ENCODE results near the gene KLHL1.

KLHL1 gene

GRCh38 chr13:69866555-69866954, 241.7 kb downstream of the KLHL1 start:
- DNase-seq (ENCODE audit: low read depth in 2 of 2), result no peak

GRCh38 chr13:69857183-69857821, 250.9 kb downstream of the KLHL1 start:
- DNase-seq (ENCODE audit: low read depth in 2 of 2), result no peak

- no peak for DNase-seq (ENCODE audit: low read depth in 2 of 2)
These were observed 251.9 kb downstream of the KLHL1 start for GRCh38 chr13:69856331-69856730.

GRCh38 chr13:69828527-69828926, 279.7 kb downstream of the KLHL1 start:
- no peak for DNase-seq (ENCODE audit: low read depth in 2 of 2)

GRCh38 chr13:69820180-69820579, 288.1 kb downstream of the KLHL1 start:
- no peak for DNase-seq (ENCODE audit: low read depth in 2 of 2)

- no peak for DNase-seq (ENCODE audit: low read depth in 2 of 2)
These were observed 290.9 kb downstream of the KLHL1 start for GRCh38 chr13:69817333-69817869.

GRCh38 chr13:69809152-69809551, 299.1 kb downstream of the KLHL1 start:
- no peak for DNase-seq (ENCODE audit: low read depth in 2 of 2)

GRCh38 chr13:69796256-69796655, 312.0 kb downstream of the KLHL1 start:
- DNase-seq (ENCODE audit: low read depth in 2 of 2), result no peak

GRCh38 chr13:69793783-69794453, 314.3 kb downstream of the KLHL1 start:
- DNase-seq (ENCODE audit: low read depth in 2 of 2), result no peak

- DNase-seq (ENCODE audit: low read depth in 2 of 2), result no peak
These were observed 331.3 kb downstream of the KLHL1 start for GRCh38 chr13:69776937-69777336.

GRCh38 chr13:69769608-69770007, 338.6 kb downstream of the KLHL1 start:
- DNase-seq (ENCODE audit: low read depth in 2 of 2), result no peak

- DNase-seq (ENCODE audit: low read depth in 2 of 2), result no peak
These were observed 346.7 kb downstream of the KLHL1 start for GRCh38 chr13:69761581-69761980.

- DNase-seq (ENCODE audit: low read depth in 2 of 2), result no peak
These were observed 353.2 kb downstream of the KLHL1 start for GRCh38 chr13:69755101-69755500.

- DNase-seq (ENCODE audit: low read depth in 2 of 2), result no peak
These were observed 357.0 kb downstream of the KLHL1 start for GRCh38 chr13:69751259-69751658.

GRCh38 chr13:69737129-69737935, 370.9 kb downstream of the KLHL1 start:
- DNase-seq (ENCODE audit: low read depth in 2 of 2), result no peak

- DNase-seq (ENCODE audit: low read depth in 2 of 2), result no peak
These were observed 386.6 kb downstream of the KLHL1 start for GRCh38 chr13:69721631-69722030.

GRCh38 chr13:69720278-69720983, 387.8 kb downstream of the KLHL1 start:
- no peak for DNase-seq (ENCODE audit: low read depth in 2 of 2)

- DNase-seq (ENCODE audit: low read depth in 2 of 2), result no peak
These were observed 401.4 kb downstream of the KLHL1 start for GRCh38 chr13:69706807-69707206.

- no peak for DNase-seq (ENCODE audit: low read depth in 2 of 2)
These were observed 403.9 kb downstream of the KLHL1 start for GRCh38 chr13:69704311-69704710.

GRCh38 chr13:69690999-69691398, 417.3 kb downstream of the KLHL1 start:
- DNase-seq (ENCODE audit: low read depth in 2 of 2), result no peak

GRCh38 chr13:69683921-69684686, 424.1 kb downstream of the KLHL1 start:
- DNase-seq (ENCODE audit: low read depth in 2 of 2), result no peak

All from stimulated activated CD4-positive, alpha-beta T cell treated with anti-CD3 and anti-CD28 coated beads, Interleukin-4, amount 100 ng/mL, for 48 hours (primary cell).